DOHH2 (cell line): ENCODE data around the gene UBR3.

ENCODE experiments used
- CTCF ChIP-seq: fragments of 200-600 bp; sonication (generic); IDR thresholded peaks from one replicate; pipeline ENCODE4 v1.5.1; 2014; ENCODE audit warnings: antibody characterized with exemption, mild to moderate bottlenecking, low read depth, low read length; ENCODE audit not compliant: poor library complexity, severe bottlenecking
- EZH2phosphoT487 ChIP-seq: fragments of 200-600 bp; sonication (generic); IDR thresholded peaks from 2 replicates; pipeline ENCODE4 v1.6.1; 2017; ENCODE audit warnings: borderline replicate concordance, mild to moderate bottlenecking, antibody characterized with exemption, low read length, moderate library complexity, mixed read lengths

- no peak for TF ChIP-seq CTCF
- TF ChIP-seq EZH2phosphoT487: no peak
Observed at GRCh38 chr2:169968743-169969142, 141.5 kb downstream of the UBR3 start.
